Body of pancreas (tissue), 4 donors: ENCODE results near the gene BICRAL. TPM values are rescaled to one million over a fixed set of nuclear protein-coding genes. Genes with fewer than 3 reads are reported as not detected.

Experiments
- ATAC-seq: fragments of 150-250 bp; one replicate; pipeline ENCODE4 v1.9.1; 2016
- DNase-seq, 4 donors: peaks; one replicate each; pipeline ENCODE4 v3.0.0-alpha.2; 2019
- H3K27ac ChIP-seq, 4 donors: fragments of 200-600 bp; sonication (generic); 1 replicate in 3 of 4; 2 replicates in 1 of 4; pipeline versions ENCODE4 v1.5.1 to v1.6.1; 2016 to 2019; ENCODE audit warnings: mild to moderate bottlenecking in 1 of 4, mixed read lengths in 1 of 4, moderate library complexity in 1 of 4
- H3K27me3 ChIP-seq, 2 donors: fragments of 200-600 bp; sonication (generic); one replicate each; pipeline ENCODE4 v1.6.0; 2016; ENCODE audit warnings: mild to moderate bottlenecking in 1 of 2
- H3K36me3 ChIP-seq, 2 donors: fragments of 200-600 bp; sonication (generic); replicated peaks in 1 of 2; 2 replicates each; pipeline ENCODE4 v1.5.1; 2016; ENCODE audit warnings: low read depth in 2 of 2; ENCODE audit not compliant: insufficient read depth in 1 of 2
- H3K4me1 ChIP-seq: fragments of 200-600 bp; sonication (generic); one replicate; pipeline ENCODE4 v1.6.0; 2016
- H3K4me3 ChIP-seq, 2 donors: fragments of 200-600 bp; sonication (generic); 1 replicate in 1 of 2; 2 replicates in 1 of 2; pipeline ENCODE4 v1.5.1; 2016 to 2019
- H3K9me3 ChIP-seq, 3 donors: fragments of 200-600 bp; sonication (generic); 1 replicate in 2 of 3; 2 replicates in 1 of 3; pipeline ENCODE4 v1.5.1; 2016
- CTCF ChIP-seq, 7 experiments: fragments of 450-650 bp in 4 of 7; fragments of 200-600 bp in 3 of 7; sonication (generic) in 3 of 7; IDR thresholded peaks; one replicate each; pipeline ENCODE4 v1.5.1; 2016 to 2019; ENCODE audit warnings: antibody characterized with exemption in 7 of 7
- POLR2A ChIP-seq, 3 donors: fragments of 450-650 bp; IDR thresholded peaks; one replicate each; pipeline ENCODE4 v1.6.1; 2016; ENCODE audit warnings: antibody characterized with exemption in 3 of 3, mild to moderate bottlenecking in 2 of 3
- WGBS, 2 donors: methylation state at CpG; one replicate each; pipeline ENCODE4 v1.1.5; 2017; 5-methylcytosine and 5-hydroxymethylcytosine counted together
- intact Hi-C: fragments of 100-400 bp; cut with DNase I; formaldehyde crosslinking; loops from one replicate; pipeline ENCODE4 v1.15.1; 2023
- total RNA-seq, 2 donors: library from RNA; depleted of rRNA; stranded (reverse); fragments of >200 nt; gene quantifications; one replicate each; pipeline ENCODE4 v1.1.0, GENCODE V29; 2016

BICRAL gene
- total RNA-seq, 2 donors from 2014 or later: 6.9 to 8.6 TPM

- ATAC-seq (no peak), DNase-seq (no peak)
- Histone ChIP-seq H3K4me3 (no peak overlapping the region), H3K36me3 (no peaks in the 10 kb centered on the region), H3K4me1 (no peaks in the 10 kb centered on the region), H3K27me3 (no peaks in the 10 kb centered on the region), H3K27ac (no peak overlapping the region), H3K9me3 (no peaks in the 10 kb centered on the region)
- intact Hi-C loops: no loop called here
- TF ChIP-seq POLR2A (IDR thresholded peaks at IDR 0.05): no peak
- TF ChIP-seq CTCF (IDR thresholded peaks at IDR 0.05): no peak
- 86 to 87% methylated on average over 9 of the region's 9 CpGs for WGBS, 2 donors
Measured at GRCh38 chr6:42764911-42765648, 16.8 kb upstream of the BICRAL start.

DNA sequence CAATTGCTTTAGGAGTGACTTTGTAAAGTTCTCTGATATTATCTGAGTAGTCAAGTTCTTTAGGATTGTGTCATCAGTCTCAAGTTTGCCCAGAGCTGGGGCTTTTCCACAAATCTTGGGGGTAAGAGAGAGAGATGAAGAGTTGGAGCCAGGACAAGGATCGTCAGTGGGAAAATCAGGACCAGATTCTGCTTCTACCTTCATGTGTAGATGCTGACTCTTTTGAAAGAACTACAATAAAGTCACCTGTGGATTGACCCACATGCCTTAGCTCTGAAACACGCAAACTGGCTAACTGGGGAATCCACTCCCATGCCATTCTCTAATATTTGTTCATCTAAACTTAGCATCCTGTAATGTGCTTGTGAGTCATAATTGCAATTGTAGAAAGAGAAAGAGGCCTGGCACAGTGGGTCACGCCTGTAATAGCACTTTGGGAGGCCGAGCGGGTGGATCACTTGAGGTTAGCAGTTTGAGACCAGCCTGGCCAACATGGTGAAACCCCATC lies 15.6 kb upstream of the BICRAL start:
- no peak overlapping the region for H3K27ac ChIP-seq
- H3K27me3 ChIP-seq: no peaks in the 10 kb centered on the region
- ATAC-seq: no peak
- 88 to 99% methylated on average over 5 of the region's 5 CpGs for WGBS, 2 donors
- H3K4me1 ChIP-seq: peaks cover 5% of the 10 kb centered on the region
- H3K36me3 ChIP-seq: no peaks in the 10 kb centered on the region
- H3K4me3 ChIP-seq: no peak overlapping the region
- intact Hi-C loops: no loop called here
- no peak for DNase-seq
- H3K9me3 ChIP-seq: no peaks in the 10 kb centered on the region
- TF ChIP-seq CTCF (IDR thresholded peaks at IDR 0.05) (no peak), POLR2A (IDR thresholded peaks at IDR 0.05) (no peak)

DNA sequence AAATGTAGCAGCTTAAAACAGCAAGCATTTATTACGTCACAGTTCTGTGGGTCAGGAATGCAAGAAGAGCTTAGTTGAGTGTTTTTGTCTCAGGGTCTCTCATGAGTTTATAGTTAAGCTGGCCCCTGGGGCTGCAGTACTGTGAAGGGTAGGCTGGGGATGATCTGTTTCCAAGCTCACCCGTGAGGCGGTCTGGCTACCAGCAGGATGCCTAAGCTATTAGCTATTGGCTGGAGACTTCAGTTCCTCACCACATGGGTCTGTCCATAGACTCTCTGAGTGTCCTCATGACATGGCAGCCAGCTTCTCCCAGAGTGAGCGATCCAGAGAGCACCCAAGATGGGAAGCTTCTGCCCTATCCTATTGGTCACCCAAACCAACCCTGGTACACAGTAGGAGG lies 12.8 kb upstream of the BICRAL start:
- TF ChIP-seq CTCF (IDR thresholded peaks at IDR 0.05) (no peak), POLR2A (IDR thresholded peaks at IDR 0.05) (no peak)
- WGBS, 2 donors: 98% methylated on average over 3 to 4 of the region's 4 CpGs
- intact Hi-C loops: no loop called here

DNA sequence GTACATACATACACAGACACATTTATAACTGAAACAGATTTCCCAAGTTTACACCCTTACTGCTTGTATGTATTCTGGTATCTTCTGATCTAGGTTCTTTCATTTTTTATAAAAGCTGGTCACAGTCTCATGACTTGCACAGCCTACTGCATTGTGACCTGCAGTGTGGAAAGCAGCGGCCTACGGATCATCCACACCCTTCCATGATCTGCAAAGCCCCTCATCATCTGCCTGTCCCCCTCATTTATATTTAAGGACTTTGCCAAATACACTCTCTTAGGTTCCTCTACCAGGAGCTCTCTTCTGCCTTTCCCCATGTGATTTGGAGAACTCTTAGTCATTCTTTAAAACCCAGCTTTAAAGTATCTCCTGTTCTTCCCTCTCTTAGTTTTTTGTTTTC lies 12.0 kb upstream of the BICRAL start:
- Histone ChIP-seq H3K9me3 (no peaks in the 10 kb centered on the region), H3K4me1 (peaks cover 5% of the 10 kb centered on the region), H3K4me3 (no peak overlapping the region), H3K36me3 (no peaks in the 10 kb centered on the region), H3K27ac (no peak overlapping the region), H3K27me3 (no peaks in the 10 kb centered on the region)
- DNase-seq (no peak), ATAC-seq (no peak)
- TF ChIP-seq CTCF (IDR thresholded peaks at IDR 0.05): no peak
- no peak for TF ChIP-seq POLR2A (IDR thresholded peaks at IDR 0.05)
- 87 to 90% methylated on average over 2 of the region's 2 CpGs for WGBS, 2 donors
- intact Hi-C loops: no loop called here

More for the DNA sequence above, 12.8 kb upstream of the BICRAL start:
- no peak for DNase-seq
- peaks cover 5% of the 10 kb centered on the region for H3K4me1 ChIP-seq
- no peak overlapping the region for H3K4me3 ChIP-seq
- H3K9me3 ChIP-seq: no peaks in the 10 kb centered on the region
- H3K27me3 ChIP-seq: no peaks in the 10 kb centered on the region
- no peak overlapping the region for H3K27ac ChIP-seq
- ATAC-seq: no peak
- H3K36me3 ChIP-seq: no peaks in the 10 kb centered on the region

DNA sequence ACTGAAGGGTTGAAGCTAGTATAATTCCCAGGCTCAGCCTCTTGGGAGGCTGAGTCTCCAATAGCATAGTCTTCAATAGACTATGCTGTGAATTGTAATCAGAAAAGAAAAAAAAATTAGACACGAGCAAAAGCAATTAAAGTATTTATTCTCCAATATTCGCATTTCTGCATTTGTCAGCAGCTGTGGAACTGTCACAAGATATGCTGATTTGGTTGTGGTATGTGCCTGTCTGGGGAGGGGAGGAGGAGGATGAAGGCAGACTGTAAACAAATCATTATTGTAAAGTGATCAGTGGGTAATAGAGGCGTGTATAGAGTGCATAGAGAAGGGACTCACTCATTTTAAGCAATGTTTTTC lies 10.1 kb upstream of the BICRAL start:
- intact Hi-C loops: no loop called here
- Histone ChIP-seq H3K4me1 (peaks cover 5% of the 10 kb centered on the region), H3K27me3 (no peaks in the 10 kb centered on the region), H3K9me3 (no peaks in the 10 kb centered on the region), H3K4me3 (no peak overlapping the region), H3K27ac (peak overlapping the region in 3 of 4 donors; percentile 48 to 77 (median 58)), H3K36me3 (no peaks in the 10 kb centered on the region)
- DNase-seq: no peak
- TF ChIP-seq CTCF (IDR thresholded peaks at IDR 0.05) (no peak), POLR2A (IDR thresholded peaks at IDR 0.05) (no peak)
- 39 to 45% methylated on average over 3 of the region's 3 CpGs for WGBS, 2 donors
- no peak for ATAC-seq
